ENCODE results near the gene MEFV. TPM values are rescaled to one million over a fixed set of nuclear protein-coding genes. Genes with fewer than 3 reads are reported as not detected.
A peak's percentile ranks its signal among the peaks of the same experiment; 100 is the strongest.

MEFV gene
- total and polyA plus RNA-seq, 10 of the 15 experiments (the other 5 are each of a cell fraction or from before 2014, with no cell fraction given), result 0.03 to 0.11 (median 0.09) TPM; not detected in 5

DNA sequence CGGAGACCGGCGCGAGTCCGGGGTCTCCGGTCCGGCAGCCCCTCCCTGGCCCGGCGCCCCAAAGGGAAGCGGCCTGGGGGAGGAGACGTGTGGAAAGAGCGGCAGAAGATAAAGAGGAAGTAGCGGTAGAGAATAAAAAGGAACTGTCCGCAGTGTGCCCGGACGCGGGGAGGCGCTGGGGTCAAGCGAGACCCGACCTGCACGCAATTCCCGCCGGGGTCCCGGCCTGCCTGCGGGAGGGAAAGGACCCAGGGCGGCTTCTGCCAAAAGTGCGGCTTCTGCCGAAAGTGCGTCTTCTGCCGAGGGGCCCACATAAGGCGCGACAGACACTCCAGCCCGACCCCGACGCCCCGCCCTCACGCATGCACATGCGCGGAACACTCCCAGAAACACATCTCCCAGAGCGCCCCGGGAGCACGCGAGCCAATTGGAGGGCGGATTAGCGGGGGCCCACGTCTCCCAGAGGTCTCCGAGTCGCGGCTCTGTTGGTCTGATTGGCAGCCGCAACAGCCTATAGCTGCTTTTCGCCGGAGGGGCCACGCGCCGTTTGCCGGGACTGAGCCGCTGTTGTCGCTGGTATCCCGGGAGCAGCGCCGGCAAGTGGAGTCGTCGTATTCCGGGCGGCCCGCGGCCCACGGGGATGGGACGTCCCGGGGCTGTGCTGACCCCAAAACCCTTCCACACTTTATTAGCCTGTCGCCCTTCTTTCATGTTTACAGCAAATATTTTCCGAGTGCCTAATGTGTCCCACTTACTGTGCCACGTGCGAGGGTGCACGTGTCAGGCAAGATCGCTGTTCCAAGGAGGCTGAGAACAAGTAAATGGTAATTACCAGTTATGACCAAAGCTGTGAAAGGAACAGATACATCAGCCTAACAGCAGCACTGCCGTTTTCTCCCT is 8.0 kb upstream of the MEFV start (continued):
- TF ChIP-seq EGR1 (IDR thresholded peaks at IDR 0.05; ENCODE audit: borderline replicate concordance in 1 of 2, low read depth in 2 of 2, low read length in 2 of 2), result peak in 1 of 2 experiments; percentile 37; a peak in 1 of 3 replicates
- TF ChIP-seq TAF1 (IDR thresholded peaks at IDR 0.05; ENCODE audit: borderline replicate concordance, low read depth, low read length), result peak; percentile 10; the same call in 1 of the 2 replicates
- 0 out of 2 replicates have a peak, but pooled peaks have one; percentile 27 for TF ChIP-seq ZNF217 (IDR thresholded peaks at IDR 0.05)

DNA sequence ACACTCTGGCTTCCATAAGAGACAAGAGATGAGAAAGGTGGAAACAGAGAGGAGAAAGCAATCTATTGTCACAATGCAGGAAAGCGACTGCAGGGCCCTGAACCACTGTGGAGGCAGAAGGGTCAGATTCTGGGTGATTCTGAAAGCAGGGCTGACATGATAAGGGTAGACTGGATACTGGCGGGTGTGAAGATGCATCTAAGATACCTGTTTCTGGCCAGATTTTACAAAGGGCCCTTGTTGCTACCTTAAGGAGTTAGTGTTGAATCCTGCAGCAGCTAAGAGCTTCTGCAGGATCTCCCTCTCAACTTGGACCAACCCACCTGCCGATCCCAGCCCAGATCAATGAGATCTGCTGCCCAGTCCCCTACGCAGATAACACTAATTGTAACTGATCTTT is 6.1 kb upstream of the MEFV start:
- DNase-seq (ENCODE audit: low read depth, low spot score), result no peak
- no peak for TF ChIP-seq RELA (IDR thresholded peaks at IDR 0.05; ENCODE audit: borderline replicate concordance, partially characterized antibody)
- TF ChIP-seq ZZZ3 (IDR thresholded peaks at IDR 0.05; ENCODE audit: control insufficient read depth, insufficient read length, low read depth), result no peak
- TF ChIP-seq, protein P1, sequence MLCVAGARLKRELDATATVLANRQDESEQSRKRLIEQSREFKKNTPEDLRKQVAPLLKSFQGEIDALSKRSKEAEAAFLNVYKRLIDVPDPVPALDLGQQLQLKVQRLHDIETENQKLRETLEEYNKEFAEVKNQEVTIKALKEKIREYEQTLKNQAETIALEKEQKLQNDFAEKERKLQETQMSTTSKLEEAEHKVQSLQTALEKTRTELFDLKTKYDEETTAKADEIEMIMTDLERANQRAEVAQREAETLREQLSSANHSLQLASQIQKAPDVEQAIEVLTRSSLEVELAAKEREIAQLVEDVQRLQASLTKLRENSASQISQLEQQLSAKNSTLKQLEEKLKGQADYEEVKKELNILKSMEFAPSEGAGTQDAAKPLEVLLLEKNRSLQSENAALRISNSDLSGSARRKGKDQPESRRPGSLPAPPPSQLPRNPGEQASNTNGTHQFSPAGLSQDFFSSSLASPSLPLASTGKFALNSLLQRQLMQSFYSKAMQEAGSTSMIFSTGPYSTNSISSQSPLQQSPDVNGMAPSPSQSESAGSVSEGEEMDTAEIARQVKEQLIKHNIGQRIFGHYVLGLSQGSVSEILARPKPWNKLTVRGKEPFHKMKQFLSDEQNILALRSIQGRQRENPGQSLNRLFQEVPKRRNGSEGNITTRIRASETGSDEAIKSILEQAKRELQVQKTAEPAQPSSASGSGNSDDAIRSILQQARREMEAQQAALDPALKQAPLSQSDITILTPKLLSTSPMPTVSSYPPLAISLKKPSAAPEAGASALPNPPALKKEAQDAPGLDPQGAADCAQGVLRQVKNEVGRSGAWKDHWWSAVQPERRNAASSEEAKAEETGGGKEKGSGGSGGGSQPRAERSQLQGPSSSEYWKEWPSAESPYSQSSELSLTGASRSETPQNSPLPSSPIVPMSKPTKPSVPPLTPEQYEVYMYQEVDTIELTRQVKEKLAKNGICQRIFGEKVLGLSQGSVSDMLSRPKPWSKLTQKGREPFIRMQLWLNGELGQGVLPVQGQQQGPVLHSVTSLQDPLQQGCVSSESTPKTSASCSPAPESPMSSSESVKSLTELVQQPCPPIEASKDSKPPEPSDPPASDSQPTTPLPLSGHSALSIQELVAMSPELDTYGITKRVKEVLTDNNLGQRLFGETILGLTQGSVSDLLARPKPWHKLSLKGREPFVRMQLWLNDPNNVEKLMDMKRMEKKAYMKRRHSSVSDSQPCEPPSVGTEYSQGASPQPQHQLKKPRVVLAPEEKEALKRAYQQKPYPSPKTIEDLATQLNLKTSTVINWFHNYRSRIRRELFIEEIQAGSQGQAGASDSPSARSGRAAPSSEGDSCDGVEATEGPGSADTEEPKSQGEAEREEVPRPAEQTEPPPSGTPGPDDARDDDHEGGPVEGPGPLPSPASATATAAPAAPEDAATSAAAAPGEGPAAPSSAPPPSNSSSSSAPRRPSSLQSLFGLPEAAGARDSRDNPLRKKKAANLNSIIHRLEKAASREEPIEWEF (IDR thresholded peaks at IDR 0.05; ENCODE audit: insufficient replicate concordance, low read depth, low read length), result no peak
- TF ChIP-seq HCFC1 (IDR thresholded peaks at IDR 0.05; ENCODE audit: low read length), result no peak
- no peak for TF ChIP-seq SIX5 (IDR thresholded peaks at IDR 0.05; ENCODE audit: low read depth, low read length, severe bottlenecking)
- TF ChIP-seq RAD21 (IDR thresholded peaks at IDR 0.05; ENCODE audit: insufficient read depth, low read depth, low read length), result no peak
- TF ChIP-seq SUZ12 (IDR thresholded peaks at IDR 0.05; ENCODE audit: unreplicated experiment), result no peak
- TF ChIP-seq, protein P2, sequence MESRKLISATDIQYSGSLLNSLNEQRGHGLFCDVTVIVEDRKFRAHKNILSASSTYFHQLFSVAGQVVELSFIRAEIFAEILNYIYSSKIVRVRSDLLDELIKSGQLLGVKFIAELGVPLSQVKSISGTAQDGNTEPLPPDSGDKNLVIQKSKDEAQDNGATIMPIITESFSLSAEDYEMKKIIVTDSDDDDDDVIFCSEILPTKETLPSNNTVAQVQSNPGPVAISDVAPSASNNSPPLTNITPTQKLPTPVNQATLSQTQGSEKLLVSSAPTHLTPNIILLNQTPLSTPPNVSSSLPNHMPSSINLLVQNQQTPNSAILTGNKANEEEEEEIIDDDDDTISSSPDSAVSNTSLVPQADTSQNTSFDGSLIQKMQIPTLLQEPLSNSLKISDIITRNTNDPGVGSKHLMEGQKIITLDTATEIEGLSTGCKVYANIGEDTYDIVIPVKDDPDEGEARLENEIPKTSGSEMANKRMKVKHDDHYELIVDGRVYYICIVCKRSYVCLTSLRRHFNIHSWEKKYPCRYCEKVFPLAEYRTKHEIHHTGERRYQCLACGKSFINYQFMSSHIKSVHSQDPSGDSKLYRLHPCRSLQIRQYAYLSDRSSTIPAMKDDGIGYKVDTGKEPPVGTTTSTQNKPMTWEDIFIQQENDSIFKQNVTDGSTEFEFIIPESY (IDR thresholded peaks at IDR 0.05), result no peak

More for the DNA sequence above, 6.1 kb upstream of the MEFV start:
- ChIA-PET POLR2A (interaction anchor here (2.2 kb wide), 1 partner anchor 21 kb away, joined by 10 read pairs; the partner anchor contains the start of gene ZNF263), SMC1A (ENCODE audit: uncharacterized antibody, unreplicated experiment) (interaction anchor here (0.7 kb wide), 1 partner anchor 235 kb away, joined by 3 read pairs; no protein-coding TSS in a partner anchor), CTCF (no interaction called here), RAD21 (ENCODE audit: unreplicated experiment) (no interaction called here)
- Histone ChIP-seq H3K27me3 (replicated peaks in 1 of 2; ENCODE audit: control insufficient read depth in 2 of 2, insufficient read depth in 2 of 2, low read length in 1 of 2) (no peaks in the 10 kb centered on the region), H3K4me2 (ENCODE audit: control insufficient read depth, insufficient read depth) (no peak overlapping the region), H3K27ac (ENCODE audit: control insufficient read depth, insufficient read depth) (no peak overlapping the region), H3K36me3 (ENCODE audit: control insufficient read depth in 2 of 2, insufficient read depth in 2 of 2, low read length in 1 of 2) (no peaks in the 10 kb centered on the region), H3K4me3 (no peak overlapping the region), H3K4me1 (ENCODE audit: control insufficient read depth, insufficient read depth, low read length) (peaks cover 8% of the 10 kb centered on the region; the same call in 1 of the 2 replicates), H3K9me3 (replicated peaks; ENCODE audit: control insufficient read depth, insufficient read depth, low read length) (peaks cover 3% of the 10 kb centered on the region; the same call in 2 of the 3 replicates), H3K79me2 (ENCODE audit: control insufficient read depth, insufficient read depth, low read length) (no peaks in the 10 kb centered on the region), H2AFZ (ENCODE audit: control insufficient read depth, low read depth, low read length) (no peak overlapping the region), H4K20me1 (ENCODE audit: control insufficient read depth, insufficient read depth) (no peaks in the 10 kb centered on the region), H3K9ac (ENCODE audit: control insufficient read depth, insufficient read depth, low read length) (no peak overlapping the region)
- ATAC-seq, result no peak
- in situ Hi-C loops (cut with MboI), result no loop called here
- no TSS peak for BruUV-seq (replicated peaks)
- intact Hi-C loops (cut with micrococcal nuclease; ENCODE audit: unreplicated experiment), result loop anchor here (5.0 to 10.0 kb wide), 2 partner anchors 108 to 240 kb away; partner anchors contain the start of gene CLUAP1
- 96% methylated on average over 4 of the region's 4 CpGs for WGBS (ENCODE audit: insufficient coverage, insufficient replicate concordance, low lambda C conversion rate, missing lambda C conversion rate)
- no peak for FAIRE-seq
